HEK293 (cell line): Measurements from ENCODE around the gene S100A7.

Source experiments
- BCL11B ChIP-seq: fragments of 450-650 bp; formaldehyde crosslinking; IDR thresholded peaks from 2 replicates; pipeline ENCODE4 v1.5.1; 2016; ENCODE audit warnings: low read depth, missing biosample characterization, missing genetic modification characterization
- CTCF ChIP-seq: fragments of 450-650 bp; formaldehyde crosslinking; IDR thresholded peaks from 2 replicates; pipeline ENCODE4 v1.5.1; 2016; ENCODE audit warnings: missing biosample characterization, missing genetic modification characterization
- REPIN1 ChIP-seq: fragments of 450-650 bp; formaldehyde crosslinking; IDR thresholded peaks from 2 replicates; pipeline ENCODE4 v1.5.1; 2017; ENCODE audit warnings: missing biosample characterization, missing genetic modification characterization, low read depth
- REST ChIP-seq: fragments of 450-650 bp; formaldehyde crosslinking; IDR thresholded peaks from 2 replicates; pipeline ENCODE4 v1.5.1; 2016; ENCODE audit warnings: missing biosample characterization, missing genetic modification characterization
- ZNF501 ChIP-seq: fragments of 450-650 bp; formaldehyde crosslinking; IDR thresholded peaks from 2 replicates; pipeline ENCODE4 v1.5.1; 2016; ENCODE audit warnings: missing biosample characterization, missing genetic modification characterization
- ZNF510 ChIP-seq: fragments of 450-650 bp; formaldehyde crosslinking; IDR thresholded peaks from 2 replicates; pipeline ENCODE4 v1.5.1; 2018; ENCODE audit warnings: mild to moderate bottlenecking, missing genetic modification characterization, missing biosample characterization; ENCODE audit not compliant: insufficient replicate concordance
- ZNF670 ChIP-seq: fragments of 450-650 bp; formaldehyde crosslinking; IDR thresholded peaks from 2 replicates; pipeline ENCODE4 v1.5.1; 2016; ENCODE audit warnings: missing biosample characterization, missing genetic modification characterization, low read depth
- ZNF785 ChIP-seq: fragments of 450-650 bp; formaldehyde crosslinking; IDR thresholded peaks from 2 replicates; pipeline ENCODE4 v1.5.1; 2016; ENCODE audit warnings: missing biosample characterization, missing genetic modification characterization

GRCh38 chr1:153478047-153478691, 17.7 kb upstream of the S100A7 start:
- TF ChIP-seq ZNF670 (tag by site-specific recombination): no peak
- TF ChIP-seq ZNF510: no peak
- TF ChIP-seq REPIN1: no peak
- no peak for TF ChIP-seq ZNF501 (tag by site-specific recombination)
- no peak for TF ChIP-seq BCL11B (tag by site-specific recombination)
- no peak for TF ChIP-seq CTCF
- no peak for TF ChIP-seq REST (tag by site-specific recombination)
- TF ChIP-seq ZNF785: no peak
